Activated CD4-positive, alpha-beta T cell treated with anti-CD3 and anti-CD28 coated beads for 4 hours (primary cell): ENCODE measurements around the gene IL13.

Experiments used
- DNase-seq, 2 donors: peaks; one replicate each; pipeline ENCODE4 v3.0.0-alpha.2; 2020

IL13 gene

DNA sequence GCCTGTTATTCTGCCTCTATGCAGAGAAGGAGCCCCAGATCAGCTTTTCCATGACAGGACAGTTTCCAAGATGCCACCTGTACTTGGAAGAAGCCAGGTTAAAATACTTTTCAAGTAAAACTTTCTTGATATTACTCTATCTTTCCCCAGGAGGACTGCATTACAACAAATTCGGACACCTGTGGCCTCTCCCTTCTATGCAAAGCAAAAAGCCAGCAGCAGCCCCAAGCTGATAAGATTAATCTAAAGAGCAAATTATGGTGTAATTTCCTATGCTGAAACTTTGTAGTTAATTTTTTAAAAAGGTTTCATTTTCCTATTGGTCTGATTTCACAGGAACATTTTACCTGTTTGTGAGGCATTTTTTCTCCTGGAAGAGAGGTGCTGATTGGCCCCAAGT is 15.5 kb downstream of the IL13 start:
- no peak for DNase-seq

DNA sequence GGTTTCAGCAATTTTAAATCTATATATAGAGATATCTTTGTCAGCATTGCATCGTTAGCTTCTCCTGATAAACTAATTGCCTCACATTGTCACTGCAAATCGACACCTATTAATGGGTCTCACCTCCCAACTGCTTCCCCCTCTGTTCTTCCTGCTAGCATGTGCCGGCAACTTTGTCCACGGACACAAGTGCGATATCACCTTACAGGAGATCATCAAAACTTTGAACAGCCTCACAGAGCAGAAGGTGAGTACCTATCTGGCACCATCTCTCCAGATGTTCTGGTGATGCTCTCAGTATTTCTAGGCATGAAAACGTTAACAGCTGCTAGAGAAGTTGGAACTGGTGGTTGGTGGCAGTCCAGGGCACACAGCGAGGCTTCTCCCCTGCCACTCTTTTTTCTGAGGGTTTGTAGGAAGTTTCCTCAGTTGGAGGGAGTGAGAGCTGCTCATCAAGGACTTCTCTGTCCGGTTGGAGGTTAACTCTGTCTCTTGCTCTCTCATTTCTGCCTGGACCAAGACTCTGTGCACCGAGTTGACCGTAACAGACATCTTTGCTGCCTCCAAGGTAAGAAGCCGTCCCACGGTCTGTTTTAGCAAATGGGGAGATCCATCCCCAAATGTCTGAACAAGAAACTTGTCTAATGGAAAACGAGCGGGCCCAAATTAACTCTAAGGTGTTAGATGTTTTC is 16.1 kb downstream of the IL13 start, which contains the start of gene IL4:
IL4 (plus strand) TSS at position 51 of the 692 bp plus-strand sequence; CDS start at position 113, 62 bp downstream.
- DNase-seq, result no peak

DNA sequence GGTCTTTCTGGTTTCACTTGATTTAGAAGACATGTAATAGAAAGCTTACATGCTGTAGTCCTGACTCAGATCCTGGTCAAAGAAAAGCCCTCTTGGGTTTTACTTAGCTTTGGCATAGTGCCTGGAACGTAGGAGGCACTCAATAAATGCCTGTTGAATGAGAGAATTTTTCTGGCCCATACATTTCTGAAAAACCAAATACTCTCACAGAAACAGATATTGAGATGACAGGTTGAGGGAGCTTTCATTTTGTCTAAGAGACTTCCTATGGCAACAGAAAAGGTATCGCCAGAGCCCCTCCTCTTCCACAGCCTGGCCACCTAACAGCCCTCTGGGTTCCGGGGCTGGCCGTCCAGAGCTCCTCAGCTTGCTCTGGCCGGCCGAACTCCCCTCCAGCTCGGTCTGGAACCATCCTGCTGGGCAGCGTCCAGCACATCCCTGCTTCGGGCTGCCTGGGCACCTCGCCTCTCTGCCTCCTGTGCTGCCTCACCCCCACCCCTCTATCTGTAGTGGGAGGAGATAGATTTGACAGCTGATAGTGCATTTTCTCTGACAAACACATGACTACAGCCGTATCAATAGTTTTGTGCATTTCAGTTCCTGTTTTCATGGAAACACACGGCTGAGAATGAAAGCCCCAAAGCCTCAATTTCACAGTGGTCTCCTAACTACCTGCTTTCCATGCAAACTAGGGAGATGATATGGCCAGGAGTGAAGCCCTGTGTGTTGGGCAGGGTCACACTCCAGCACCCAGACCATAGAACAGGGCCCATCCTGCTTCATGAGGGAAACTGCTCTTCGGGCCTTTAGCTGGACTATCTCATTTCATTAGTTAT is 16.9 kb downstream of the IL13 start:
- DNase-seq, result no peak

DNA sequence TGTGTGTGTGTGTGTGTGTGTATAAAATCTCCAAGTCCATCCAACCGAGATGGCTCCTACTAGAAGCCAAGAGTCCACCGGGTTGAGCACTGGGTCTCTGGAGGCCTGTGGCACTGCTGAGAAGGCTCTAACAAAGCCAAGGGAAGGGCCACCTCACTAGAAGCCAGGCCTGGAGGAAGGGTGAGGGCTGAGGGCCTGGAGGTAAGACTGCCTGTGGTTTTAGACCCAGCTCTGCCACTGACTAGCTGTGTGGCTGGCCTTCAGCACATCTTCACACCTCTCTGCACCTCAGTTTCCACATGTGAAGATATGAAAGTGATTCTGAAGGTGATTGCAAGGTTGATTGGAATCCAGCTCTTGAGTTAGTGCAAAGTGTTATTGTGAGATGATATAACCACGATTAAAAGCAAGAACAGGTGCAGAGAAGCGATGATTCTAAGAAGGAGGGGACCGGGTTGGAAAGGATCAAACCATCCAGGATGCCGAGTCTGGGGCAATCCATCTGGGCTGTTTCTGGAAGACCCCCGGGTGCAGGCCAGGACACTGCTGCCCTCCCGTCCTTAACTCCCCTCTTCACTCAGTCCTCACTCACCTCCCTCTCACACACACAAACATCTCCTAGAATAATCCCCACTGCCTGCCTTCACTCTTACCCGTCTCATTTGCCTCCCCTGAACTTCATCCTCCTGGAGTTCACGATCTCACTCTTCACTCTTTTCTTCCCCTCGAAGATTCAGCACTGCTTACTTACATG is 18.1 kb downstream of the IL13 start:
- no peak for DNase-seq

DNA sequence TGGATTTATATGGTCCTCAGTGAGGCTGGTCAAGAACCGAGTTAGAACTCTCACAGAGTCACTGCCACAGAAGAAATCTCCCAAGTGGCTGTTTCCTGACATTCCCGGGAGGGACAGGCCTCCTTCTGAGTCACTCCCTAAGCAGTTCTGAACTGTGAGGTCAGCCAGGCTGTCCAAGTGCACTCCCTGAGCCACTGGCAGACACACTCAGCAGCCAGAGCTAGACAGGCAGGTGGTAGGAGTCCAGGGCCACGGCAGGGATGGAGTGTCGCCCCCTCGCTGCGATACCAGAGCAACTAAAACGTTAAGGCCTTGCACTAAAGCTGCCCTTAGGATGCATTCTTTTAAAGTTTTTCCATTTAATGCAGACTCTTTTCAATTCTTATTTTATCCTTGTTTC is 19.2 kb downstream of the IL13 start:
- DNase-seq, result no peak

DNA sequence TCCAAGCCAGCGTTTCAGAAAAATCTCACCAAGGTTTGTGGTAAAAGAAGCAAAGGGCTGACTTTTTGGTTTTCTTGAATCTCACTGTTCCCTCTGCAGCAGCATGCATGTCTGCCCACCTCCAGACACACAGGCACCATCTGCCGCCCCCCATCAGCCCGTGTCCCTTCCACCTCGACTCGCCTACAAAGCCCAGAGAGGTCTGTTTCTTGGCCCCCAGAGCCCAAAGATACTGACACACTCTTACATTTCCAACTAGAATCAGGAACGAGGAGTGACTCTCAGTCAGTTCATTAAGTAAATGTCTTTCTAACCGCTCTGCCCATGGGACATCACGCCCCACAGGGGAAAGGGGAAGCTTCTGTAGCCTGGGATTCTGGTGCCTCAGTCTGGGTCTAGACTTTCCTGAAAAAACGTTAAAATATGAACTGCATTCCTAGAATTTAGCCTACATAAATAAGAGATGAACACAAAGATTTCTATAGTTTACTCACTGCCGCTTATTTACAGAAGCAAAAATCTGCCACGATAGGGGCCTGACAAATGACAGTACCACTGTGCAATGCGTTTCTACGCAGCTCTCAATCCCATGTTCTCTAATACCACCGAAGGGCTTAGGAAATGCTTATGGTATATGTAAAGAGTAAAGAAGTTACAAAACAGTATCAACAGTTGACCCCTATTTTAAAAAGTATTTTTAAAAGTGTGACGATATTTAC is 19.9 kb downstream of the IL13 start:
- no peak for DNase-seq

DNA sequence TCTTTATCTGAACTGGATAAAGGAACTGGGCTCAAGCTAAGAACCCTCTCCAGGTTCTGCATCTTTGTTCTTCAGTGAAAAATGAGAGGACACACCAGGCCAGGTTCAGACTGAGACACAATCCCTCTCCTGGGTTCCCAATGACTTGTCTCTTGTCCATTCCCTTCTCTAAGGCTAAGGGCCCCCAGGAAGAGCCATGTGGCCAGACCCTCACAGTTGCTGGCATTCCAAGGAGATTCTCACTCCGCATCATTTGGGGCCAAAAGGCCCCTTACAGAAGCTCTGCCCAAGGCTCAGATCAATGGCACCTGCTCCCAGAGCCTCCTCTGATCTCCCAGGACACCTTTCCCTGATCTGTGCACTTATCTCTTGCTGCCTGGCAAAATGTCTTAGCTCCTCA is 20.8 kb downstream of the IL13 start:
- no peak for DNase-seq

DNA sequence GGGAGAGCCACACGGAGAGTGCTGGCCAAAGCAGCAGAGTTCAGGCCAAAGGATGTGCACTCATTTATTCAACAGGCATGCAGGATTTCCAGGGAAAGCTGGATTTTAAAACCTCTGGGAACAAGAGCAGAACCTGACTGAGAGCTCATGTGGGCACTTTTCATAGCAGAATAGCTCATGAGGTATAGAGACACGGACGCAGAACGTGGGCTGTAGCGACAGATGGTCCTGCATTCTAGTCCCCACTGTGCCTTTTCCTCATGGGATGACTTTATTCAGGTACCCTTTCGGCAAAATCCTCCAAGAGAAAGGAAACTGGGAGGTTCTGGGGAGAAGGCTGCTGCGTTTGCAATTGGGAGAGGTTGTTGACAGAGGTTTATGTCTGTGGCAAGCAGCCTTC is 21.2 kb downstream of the IL13 start:
- no peak for DNase-seq

DNA sequence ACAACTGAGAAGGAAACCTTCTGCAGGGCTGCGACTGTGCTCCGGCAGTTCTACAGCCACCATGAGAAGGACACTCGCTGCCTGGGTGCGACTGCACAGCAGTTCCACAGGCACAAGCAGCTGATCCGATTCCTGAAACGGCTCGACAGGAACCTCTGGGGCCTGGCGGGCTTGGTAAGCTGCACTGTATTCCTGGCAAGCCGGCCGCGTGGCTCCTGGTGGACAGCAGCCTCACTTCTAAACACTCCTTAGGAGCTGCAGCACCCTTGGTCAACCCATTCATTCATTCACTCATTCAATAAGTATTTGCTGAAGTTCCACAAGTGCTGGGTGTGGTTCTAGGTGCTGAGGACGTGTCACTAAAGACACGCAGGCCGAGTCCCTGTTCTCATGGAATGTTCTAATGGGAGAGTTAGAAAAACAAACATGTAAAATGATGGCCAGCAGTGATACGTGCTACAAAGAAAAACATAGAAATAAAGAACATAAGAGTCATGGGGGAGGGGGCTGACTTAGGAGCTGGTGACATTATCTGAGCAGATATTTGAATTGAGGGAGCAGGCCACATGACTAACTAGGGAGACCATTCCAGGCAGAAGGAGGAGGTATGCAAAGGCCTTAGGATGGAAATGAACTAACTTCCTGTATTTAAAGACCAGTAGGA is 21.9 kb downstream of the IL13 start:
- DNase-seq, result no peak

DNA sequence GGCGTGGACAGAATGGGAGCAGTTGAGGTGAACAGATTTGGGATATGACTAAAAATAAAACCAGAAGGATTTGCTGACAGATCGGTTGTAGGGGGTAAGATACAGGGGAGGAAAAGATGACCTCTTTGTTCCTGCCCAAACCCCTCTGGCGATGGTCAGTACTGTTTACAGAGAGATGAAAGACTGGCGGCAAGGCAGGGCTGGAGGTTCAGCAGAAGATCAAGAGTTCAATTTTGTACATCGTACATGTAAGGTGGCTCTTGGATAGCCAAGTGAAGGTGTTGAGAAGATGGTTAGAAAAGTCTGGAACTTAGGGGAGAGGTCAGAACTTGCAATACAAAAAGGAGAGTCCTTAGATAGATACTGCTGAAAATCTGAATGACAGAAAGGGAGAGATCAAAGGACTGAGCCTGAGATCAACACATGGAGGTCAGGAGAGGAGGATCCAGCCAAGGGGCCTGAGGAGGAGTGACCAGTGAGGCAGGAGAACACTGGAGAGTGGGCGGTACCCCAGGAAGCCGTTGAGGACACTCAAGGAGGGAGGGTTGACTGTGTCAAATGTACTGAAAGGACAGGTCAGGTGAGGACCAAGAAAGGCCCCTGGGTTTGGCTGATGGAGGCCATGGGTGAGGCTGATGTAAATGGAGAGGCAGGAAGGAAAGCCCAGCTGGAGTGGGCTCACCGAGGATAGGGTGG is 23.0 kb downstream of the IL13 start:
- no peak for DNase-seq

DNA sequence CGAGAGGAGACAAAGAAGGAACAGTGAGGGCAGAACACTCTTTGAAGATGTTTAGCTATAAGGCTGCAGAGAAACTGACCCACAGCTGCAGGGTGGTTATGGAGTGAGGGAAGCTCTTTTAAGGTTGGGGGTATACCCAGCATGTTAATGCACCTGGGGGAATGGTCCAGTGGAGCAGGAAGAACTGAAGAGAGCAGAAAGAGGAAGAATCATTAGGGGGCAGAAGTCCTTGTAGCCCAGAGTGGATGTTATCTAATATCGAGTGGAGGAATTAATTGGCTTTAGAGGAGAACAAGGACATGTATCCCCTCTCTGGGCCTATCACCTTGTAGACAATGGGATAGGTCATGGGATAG is 23.5 kb downstream of the IL13 start:
- no peak for DNase-seq

DNA sequence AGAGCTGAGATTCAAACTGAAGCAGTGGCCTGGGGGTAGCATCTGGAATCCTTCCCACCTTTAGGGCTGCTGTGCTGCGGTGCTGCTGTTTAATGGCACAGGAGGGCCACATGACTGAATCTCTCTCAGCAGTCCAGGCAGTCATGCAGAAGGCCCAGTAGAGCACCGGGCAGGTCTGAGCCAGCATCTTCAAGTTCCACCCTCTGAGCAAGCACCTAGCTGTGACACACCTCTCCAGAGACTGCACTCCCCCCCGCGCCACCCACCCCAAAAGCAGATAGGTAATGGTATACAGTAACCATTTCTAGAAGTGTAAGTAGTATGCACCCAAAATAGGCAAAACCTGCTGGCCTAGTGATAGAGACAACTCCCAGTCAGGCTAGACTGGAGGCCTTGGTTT is 24.0 kb downstream of the IL13 start:
- DNase-seq, result no peak

DNA sequence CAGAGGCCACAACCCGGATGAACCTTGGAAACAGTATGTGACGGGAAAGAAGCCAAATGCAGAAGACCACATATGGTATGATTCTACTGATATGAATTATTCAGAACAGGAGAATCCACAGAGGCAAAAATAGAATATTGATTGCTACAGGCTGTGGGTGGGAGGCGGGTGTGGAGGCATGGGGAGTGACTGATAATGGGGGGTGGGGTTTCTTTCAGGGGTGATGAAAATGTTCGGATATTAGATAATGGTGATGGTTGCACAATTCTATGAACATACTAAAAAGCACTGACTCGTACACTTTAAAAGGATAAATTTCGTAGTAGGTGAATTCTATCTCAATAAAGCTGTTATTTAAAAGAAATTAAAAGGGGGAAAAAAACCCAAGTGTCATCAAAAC is 26.5 kb downstream of the IL13 start:
- DNase-seq, result no peak

DNA sequence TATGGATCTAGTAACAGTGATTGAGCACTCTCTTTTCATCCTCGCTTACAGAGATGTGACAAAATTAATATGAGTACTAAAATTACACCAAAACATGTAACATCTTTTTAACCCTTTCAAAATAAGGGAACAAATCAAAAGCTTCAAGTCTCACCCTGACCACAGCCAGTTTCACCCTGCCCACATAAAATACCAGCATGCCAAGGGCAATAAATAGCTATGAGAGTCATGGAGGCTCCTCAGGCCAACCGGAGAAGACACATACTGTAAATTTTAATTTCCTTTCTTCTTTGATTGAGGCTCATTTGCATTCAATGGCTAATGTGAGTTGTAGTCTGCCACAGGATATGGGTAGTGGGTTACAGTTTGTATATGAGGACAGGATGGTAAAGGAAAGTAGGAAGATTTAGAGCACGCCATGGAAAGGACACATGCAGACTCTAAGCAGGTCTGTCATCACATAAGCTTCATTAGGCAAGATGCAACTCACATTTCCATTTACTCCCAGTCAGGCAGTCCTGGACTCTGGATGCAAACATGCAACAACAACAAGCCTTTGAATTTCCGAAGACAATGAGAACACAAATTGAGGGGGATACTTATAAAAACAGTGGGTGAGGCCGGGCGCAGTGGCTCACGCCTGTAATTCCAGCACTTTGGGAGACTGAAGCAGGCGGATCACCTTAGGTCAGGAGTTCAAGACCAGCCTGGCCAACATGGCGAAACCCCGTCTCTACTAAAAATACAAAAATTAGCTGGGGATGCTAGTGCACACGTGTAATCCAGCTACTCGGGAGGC is 27.1 kb downstream of the IL13 start:
- DNase-seq, result no peak

DNA sequence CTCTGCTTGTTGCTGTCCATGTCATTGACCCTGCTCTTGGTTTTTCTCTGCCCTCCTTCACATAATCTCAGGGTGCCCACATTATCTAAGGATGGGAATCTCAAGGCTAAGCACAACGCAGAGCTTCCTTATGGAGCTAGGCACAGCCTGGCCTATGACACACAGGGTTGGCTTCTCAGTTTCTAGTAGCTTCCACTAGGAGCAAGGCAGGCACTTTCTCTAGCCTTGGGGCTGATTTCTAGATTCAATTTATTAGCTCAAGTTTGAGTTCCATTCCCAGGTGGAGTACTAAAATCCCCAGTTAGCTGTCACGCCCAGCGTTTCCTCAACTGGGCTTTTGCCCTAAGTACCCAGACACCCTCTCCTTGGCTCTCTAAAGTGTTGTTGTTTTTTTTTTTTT is 28.2 kb downstream of the IL13 start:
- no peak for DNase-seq

DNA sequence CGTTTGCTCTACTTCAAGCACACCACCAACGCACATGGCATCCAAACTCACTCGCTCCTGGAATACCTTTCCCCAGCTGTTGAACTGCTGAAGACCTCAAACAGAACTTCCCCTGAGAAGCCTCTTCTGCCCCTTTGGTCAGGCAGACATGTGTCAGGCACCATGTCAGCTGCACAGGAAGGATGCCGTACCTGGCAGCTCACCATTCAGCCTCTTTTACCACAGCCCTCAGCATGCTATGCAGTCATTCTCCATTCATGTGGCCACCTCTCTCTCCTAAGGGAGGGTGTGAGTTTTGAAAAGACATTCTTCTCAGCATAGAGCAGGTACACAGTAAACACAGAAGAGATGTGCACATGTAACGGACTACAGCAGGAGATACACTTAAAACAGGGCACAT is 30.0 kb downstream of the IL13 start:
- peak in 1 of 2 donors; percentile 15 for DNase-seq

DNA sequence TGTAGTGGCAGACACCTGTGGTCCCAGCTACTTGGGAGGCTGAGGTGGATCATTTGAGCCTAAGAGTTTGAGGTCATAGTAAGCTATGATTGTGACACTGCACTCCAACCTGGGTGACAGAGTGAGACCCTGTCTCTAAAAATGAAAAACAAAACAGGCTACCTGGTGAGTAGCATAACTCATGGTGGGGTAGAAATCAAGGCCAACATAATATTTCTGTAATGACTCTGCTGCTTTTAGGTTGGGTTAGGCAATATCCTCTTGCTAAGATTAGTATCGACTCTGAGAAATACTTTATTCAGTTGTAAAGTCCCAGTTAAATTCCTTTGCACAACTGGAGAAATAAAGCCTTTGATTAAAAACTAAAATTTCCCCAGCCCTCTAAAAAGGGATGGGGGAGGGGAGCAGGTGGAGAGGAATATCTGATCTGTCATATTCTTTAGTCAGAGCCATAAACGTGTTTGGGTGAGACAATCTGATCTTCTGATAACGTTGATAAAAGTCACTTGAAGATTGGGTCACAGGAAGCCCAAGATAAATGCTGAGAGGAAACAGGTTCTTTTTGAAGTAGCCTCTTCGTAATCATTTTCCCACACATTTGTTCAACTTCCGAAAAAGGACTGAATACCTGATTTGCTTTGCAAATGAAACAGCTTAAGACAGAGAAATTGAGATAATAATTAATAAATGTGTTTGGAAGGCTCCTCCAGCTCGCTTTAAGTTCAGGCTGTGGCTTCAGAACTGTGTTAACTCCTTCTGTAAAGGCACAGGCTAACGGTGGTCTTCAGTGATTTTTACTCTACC is 30.8 kb downstream of the IL13 start:
- DNase-seq, result peak; percentile 29 to 37

DNA sequence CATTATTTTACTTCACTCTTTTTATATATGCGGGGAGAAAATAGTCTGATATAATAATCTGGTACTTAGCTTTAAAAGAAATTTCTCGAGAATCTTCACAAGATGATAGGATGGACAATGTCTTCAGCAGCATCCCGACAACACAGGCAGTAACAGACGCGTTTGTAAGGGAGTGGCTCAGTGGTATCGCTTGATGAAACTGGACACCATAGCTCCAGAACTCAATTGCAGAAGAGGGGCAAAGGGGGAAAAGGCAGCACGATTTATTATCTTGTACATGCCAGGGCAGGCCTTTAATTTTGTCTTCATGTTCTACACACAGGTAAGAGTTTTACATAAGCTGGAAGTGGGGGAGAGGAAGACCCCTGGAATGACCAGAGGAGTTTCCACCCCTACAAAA is 31.5 kb downstream of the IL13 start:
- DNase-seq, result no peak

DNA sequence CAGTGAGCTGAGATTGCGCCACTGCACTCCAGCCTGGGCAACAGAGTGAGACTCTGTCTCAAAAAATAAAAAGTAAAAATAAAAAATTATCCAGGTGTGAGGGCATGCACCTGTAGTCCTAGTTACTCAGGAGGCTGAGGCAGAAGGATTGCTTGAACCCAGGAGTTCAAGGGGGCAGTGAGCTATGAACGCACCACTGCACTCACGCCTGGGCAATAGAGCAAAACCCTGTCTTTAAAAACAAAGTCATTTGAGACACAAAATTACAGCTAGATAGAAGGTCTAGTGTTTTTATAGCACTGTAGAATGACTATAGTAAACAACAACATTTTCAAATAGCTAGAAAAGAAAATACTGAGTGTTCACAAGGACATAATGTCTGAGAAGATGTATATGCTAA is 32.2 kb downstream of the IL13 start:
- no peak for DNase-seq
